ENCODE results near the gene MORN1. TPM values are rescaled to one million over a fixed set of nuclear protein-coding genes. Genes with fewer than 3 reads are reported as not detected.

Gene MORN1
- total RNA-seq, 1 donor from 2014 or later: 24.3 TPM

DNA sequence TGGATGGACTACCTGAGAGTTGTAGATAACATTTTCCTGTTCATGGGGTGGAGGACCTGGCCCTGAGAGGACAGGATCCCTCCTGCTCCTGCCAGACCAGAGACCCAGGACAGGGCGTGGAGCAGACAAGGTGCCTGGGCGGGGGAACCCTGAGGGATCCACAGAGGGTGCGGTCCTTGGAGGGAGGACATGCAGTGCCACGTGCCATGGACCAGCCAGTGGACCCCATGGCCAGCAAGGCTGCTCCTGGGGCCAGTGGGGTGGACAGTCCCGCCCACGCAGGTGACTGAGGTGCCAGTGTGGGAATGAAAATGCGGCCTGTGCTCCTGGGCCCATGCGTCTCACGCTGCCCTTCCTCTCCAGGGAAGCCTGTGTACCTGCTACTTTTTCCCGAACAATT, 3.9 kb upstream of the MORN1 start:
- TF ChIP-seq, protein P1, sequence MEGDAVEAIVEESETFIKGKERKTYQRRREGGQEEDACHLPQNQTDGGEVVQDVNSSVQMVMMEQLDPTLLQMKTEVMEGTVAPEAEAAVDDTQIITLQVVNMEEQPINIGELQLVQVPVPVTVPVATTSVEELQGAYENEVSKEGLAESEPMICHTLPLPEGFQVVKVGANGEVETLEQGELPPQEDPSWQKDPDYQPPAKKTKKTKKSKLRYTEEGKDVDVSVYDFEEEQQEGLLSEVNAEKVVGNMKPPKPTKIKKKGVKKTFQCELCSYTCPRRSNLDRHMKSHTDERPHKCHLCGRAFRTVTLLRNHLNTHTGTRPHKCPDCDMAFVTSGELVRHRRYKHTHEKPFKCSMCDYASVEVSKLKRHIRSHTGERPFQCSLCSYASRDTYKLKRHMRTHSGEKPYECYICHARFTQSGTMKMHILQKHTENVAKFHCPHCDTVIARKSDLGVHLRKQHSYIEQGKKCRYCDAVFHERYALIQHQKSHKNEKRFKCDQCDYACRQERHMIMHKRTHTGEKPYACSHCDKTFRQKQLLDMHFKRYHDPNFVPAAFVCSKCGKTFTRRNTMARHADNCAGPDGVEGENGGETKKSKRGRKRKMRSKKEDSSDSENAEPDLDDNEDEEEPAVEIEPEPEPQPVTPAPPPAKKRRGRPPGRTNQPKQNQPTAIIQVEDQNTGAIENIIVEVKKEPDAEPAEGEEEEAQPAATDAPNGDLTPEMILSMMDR (IDR thresholded peaks at IDR 0.05; ENCODE audit: unreplicated experiment): no peak
- peaks cover 24% of the 10 kb centered on the region for H3K36me3 Mint-ChIP-seq
- H3K9me3 Mint-ChIP-seq: no peaks in the 10 kb centered on the region
- H3K4me3 Mint-ChIP-seq: no peak overlapping the region
- no peak for DNase-seq (ENCODE audit: low spot score in 2 of 2, unreplicated experiment in 2 of 2)
- peaks cover 16% of the 10 kb centered on the region for H3K4me1 Mint-ChIP-seq
- no peaks in the 10 kb centered on the region for H3K27me3 Mint-ChIP-seq (ENCODE audit: low read depth)
- H3K27ac Mint-ChIP-seq: no peak overlapping the region

DNA sequence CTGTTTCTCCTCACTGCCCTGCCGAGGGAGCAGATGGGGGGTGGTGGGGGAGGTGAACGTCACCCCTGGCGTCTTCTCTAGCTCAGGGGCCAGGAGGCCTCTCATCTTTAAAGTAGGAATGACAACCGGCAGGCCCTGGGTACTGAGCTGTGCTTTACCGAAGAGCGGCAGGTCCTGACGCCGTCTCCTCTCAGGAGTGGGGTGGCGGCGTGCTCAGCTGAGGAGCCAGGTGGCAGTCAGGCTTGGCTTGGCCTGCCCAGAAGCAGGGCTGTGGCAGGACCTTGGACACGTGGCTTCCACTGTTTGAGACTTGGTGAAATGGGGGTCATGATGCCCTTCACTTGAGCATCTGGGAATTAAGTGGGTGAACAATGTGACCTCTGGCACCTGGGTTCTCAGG, 3.4 kb upstream of the MORN1 start:
- H3K4me1 Mint-ChIP-seq: peaks cover 21% of the 10 kb centered on the region
- no peaks in the 10 kb centered on the region for H3K27me3 Mint-ChIP-seq (ENCODE audit: low read depth)
- peaks cover 24% of the 10 kb centered on the region for H3K36me3 Mint-ChIP-seq
- no peaks in the 10 kb centered on the region for H3K9me3 Mint-ChIP-seq
- DNase-seq (ENCODE audit: low spot score in 2 of 2, unreplicated experiment in 2 of 2): no peak
- no peak overlapping the region for H3K4me3 Mint-ChIP-seq
- TF ChIP-seq, protein P1 (IDR thresholded peaks at IDR 0.05; ENCODE audit: unreplicated experiment): no peak
- H3K27ac Mint-ChIP-seq: no peak overlapping the region

DNA sequence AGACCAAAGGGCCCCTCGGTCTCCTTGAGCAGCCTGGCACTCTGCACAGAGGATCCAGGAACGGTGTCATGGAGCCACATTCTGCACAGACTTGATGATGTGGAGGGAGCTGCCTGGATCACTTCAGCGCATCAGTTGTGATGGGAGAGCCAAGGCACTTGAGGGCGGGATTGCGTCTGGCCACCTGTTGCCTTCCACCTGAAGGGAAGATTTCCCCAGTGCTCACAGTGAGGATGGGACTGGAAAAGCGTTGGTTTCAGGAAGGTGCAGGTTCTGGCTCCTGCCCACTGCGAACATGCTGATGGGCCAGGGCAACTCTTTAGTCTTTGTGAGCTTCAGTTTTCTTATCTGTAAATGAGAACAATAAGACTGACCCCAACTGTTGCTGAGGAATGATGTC, 2.9 kb upstream of the MORN1 start:
- Mint-ChIP-seq H3K27ac (no peak overlapping the region), H3K27me3 (ENCODE audit: low read depth) (no peaks in the 10 kb centered on the region), H3K9me3 (no peaks in the 10 kb centered on the region), H3K4me1 (peaks cover 22% of the 10 kb centered on the region), H3K36me3 (peaks cover 21% of the 10 kb centered on the region), H3K4me3 (no peak overlapping the region)
- no peak for DNase-seq (ENCODE audit: low spot score in 2 of 2, unreplicated experiment in 2 of 2)
- TF ChIP-seq, protein P1 (IDR thresholded peaks at IDR 0.05; ENCODE audit: unreplicated experiment): no peak

DNA sequence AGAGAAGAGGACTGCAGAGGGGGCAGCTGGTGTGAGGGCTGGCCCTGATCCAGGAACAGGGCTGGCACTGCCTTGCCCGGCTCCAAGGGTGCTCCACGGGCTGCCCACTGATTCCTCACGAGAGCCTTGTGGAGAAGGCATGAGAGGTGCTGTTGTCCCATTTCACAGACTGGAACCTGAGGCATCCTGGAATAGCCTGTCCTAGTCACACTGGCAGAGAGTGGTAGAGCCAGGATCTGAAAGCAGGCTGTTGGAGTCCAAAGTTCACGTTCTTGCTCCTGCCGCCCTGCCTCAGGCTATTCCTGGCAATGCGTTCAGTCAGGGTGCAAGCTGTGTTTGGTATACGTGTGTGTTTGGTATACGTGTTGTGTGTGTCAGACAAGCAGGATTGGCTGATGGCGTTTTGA, 2.1 kb upstream of the MORN1 start:
- Mint-ChIP-seq H3K36me3 (peaks cover 18% of the 10 kb centered on the region), H3K9me3 (no peaks in the 10 kb centered on the region), H3K4me1 (peaks cover 22% of the 10 kb centered on the region), H3K27me3 (ENCODE audit: low read depth) (no peaks in the 10 kb centered on the region), H3K4me3 (peak overlapping the region; percentile 84), H3K27ac (no peak overlapping the region)
- TF ChIP-seq, protein P1 (IDR thresholded peaks at IDR 0.05; ENCODE audit: unreplicated experiment): no peak
- no peak for DNase-seq (ENCODE audit: low spot score in 2 of 2, unreplicated experiment in 2 of 2)

DNA sequence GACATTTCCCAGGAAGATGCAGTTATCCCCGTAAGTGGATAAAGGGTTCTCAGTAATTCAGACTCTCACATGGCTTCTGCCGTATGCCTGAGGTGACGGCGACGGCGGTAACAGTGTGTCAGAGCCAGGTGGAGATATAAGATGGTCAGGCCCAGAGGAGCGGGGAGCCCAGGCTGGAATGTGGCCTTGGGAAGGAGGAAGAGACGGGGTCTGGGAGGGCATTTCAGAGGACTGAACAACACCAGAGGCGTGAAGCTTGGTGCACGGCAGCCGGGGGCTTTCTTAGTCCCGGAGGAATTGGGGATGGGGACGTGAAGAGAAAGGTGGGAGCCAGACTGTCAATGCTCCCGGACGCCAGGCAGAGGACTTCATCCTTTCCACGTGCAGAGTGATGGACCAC, 1.3 kb upstream of the MORN1 start:
- peaks cover 22% of the 10 kb centered on the region for H3K4me1 Mint-ChIP-seq
- no peak for DNase-seq (ENCODE audit: low spot score in 2 of 2, unreplicated experiment in 2 of 2)
- peaks cover 18% of the 10 kb centered on the region for H3K36me3 Mint-ChIP-seq
- TF ChIP-seq, protein P1 (IDR thresholded peaks at IDR 0.05; ENCODE audit: unreplicated experiment): no peak
- H3K9me3 Mint-ChIP-seq: no peaks in the 10 kb centered on the region
- peak overlapping the region; percentile 80 for H3K27ac Mint-ChIP-seq
- no peaks in the 10 kb centered on the region for H3K27me3 Mint-ChIP-seq (ENCODE audit: low read depth)
- H3K4me3 Mint-ChIP-seq: peak overlapping the region; percentile 84

DNA sequence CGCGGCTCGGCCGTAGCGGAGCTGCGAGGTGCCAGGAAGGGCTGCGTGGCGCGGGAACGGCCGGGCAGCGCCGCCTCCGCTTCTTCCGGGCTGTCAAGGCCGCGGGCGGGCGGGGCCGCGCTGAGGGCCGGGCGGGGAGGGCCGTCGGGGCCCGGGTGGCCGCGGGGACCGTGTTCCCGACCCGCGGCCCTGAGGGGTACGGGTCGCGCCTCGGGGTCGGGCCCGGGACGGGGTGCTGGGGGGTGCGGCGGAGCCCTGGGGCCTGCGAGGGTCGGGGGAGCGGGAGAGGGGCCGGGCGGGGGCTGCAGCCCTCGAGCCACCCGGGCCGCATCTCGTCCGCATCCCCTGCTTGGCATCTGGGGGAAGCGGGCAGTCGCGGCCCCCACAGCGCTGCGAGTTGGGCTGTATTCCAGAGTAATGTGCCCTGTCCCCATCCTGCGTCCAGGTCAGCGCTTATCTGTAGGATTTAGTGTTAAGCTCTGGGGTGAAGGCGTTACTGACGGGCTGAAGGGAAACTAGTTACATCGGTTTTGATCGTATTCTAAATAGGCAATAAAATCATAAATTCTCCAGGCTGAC, 666 bp upstream of the MORN1 start:
- Mint-ChIP-seq H3K4me3 (peak overlapping the region; percentile 84), H3K27ac (peak overlapping the region; percentile 80), H3K9me3 (no peaks in the 10 kb centered on the region), H3K4me1 (peaks cover 22% of the 10 kb centered on the region), H3K27me3 (ENCODE audit: low read depth) (no peaks in the 10 kb centered on the region), H3K36me3 (peaks cover 15% of the 10 kb centered on the region)
- TF ChIP-seq, protein P1 (IDR thresholded peaks at IDR 0.05; ENCODE audit: unreplicated experiment): no peak
- no peak for DNase-seq (ENCODE audit: low spot score in 2 of 2, unreplicated experiment in 2 of 2)

Measured in mesothelial cell of epicardium (in vitro differentiated cells).